ENCODE results near the gene QTRT2. TPM values are rescaled to one million over a fixed set of nuclear protein-coding genes. Genes with fewer than 3 reads are reported as not detected.

QTRT2 gene
- total and polyA plus RNA-seq, 11 donors: 2.0 to 12.2 (median 5.7) TPM

DNA sequence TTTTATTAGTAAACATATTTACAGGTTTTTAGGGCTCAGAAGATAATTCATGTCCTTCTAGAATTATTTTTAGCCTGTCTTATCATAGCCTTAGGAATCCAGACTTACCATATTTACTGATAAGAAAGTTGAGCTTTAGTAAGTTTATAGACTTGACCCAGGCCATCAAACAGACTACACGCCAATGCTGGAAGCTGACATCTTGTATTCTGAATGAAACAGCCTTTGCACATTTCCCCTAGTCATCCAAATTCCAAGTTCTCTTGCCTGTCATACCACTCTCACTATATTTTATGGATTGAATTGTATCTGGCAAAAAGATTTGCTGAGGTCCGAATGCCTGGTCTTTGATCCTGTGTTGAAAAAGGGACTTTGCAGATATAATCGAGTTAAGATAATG lies 63.7 kb downstream of the QTRT2 start:
- no peaks in the 10 kb centered on the region for H3K27me3 ChIP-seq
- H3K4me1 ChIP-seq: peaks cover 0 to 22% (median 7%) of the 10 kb centered on the region in 12 donors
- no peaks in the 10 kb centered on the region for H3K36me3 ChIP-seq
- ATAC-seq: no peak
- H3K4me3 ChIP-seq: no peak overlapping the region
- no peak for TF ChIP-seq POLR2A (IDR thresholded peaks at IDR 0.05)
- TF ChIP-seq, protein P1, sequence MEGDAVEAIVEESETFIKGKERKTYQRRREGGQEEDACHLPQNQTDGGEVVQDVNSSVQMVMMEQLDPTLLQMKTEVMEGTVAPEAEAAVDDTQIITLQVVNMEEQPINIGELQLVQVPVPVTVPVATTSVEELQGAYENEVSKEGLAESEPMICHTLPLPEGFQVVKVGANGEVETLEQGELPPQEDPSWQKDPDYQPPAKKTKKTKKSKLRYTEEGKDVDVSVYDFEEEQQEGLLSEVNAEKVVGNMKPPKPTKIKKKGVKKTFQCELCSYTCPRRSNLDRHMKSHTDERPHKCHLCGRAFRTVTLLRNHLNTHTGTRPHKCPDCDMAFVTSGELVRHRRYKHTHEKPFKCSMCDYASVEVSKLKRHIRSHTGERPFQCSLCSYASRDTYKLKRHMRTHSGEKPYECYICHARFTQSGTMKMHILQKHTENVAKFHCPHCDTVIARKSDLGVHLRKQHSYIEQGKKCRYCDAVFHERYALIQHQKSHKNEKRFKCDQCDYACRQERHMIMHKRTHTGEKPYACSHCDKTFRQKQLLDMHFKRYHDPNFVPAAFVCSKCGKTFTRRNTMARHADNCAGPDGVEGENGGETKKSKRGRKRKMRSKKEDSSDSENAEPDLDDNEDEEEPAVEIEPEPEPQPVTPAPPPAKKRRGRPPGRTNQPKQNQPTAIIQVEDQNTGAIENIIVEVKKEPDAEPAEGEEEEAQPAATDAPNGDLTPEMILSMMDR (IDR thresholded peaks at IDR 0.05): no peak
- no peak overlapping the region for H3K27ac ChIP-seq
- DNase-seq: no peak
- 75 to 88% (median 80%) methylated on average over 3 of the region's 3 CpGs for whole genome bisulfite sequencing, 4 donors
- intact Hi-C loops (cut with DNase I): no loop called here
- no peaks in the 10 kb centered on the region for H3K9me3 ChIP-seq

DNA sequence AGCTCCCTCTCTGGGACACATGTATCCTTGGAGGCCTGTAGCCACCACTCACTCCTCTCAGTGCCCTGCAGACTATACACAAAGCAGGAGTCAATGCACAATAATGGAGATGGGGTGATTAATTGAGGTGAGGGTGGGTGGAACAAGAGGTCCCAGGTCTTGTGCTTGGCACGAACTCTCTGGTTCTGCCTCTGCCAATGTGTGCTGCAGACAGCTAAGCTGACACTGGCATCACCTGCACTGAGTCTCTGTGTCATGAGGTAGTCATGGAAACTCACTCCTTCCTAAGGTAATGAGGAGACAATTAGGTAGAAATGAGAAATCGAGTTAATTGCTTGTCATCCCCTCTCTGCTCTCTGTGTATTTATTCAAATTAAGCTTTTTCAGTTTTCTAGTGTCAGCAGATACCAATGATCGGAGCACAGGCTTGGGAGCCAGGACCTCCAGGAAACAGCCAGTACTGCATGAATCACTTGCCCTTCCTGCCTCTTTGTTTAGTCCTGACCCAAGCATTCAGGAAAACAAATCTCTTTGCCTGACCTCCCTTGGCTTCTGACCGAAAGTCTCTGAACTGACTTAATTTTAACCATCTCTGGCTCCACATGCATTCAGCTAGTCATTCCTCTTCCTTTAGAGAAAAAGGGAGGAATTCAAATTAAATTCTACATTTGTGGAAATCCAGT lies 65.6 kb downstream of the QTRT2 start:
- WGBS, 4 donors: 50 to 56% (median 55%) methylated on average over 4 of the region's 4 CpGs
- Histone ChIP-seq H3K36me3 (no peaks in the 10 kb centered on the region), H3K27me3 (no peaks in the 10 kb centered on the region), H3K4me1 (peaks cover 0 to 22% (median 7%) of the 10 kb centered on the region in 12 donors), H3K4me3 (no peak overlapping the region), H3K27ac (peak overlapping the region; percentile 27 to 84 (median 62)), H3K9me3 (no peaks in the 10 kb centered on the region)
- TF ChIP-seq, protein P1 (IDR thresholded peaks at IDR 0.05): no peak
- no peak for TF ChIP-seq POLR2A (IDR thresholded peaks at IDR 0.05)
- intact Hi-C loops (cut with DNase I): loop anchor here in 2 of 10 donors (2.0 kb wide), 2 partner anchors 31 to 65 kb away; partner anchors contain the start of genes CCDC191 (in 1 of the 2) and QTRT2 (in 1 of the 2)
- peak in 2 of 5 donors; percentile 30 to 50 for DNase-seq
- ATAC-seq: peak; percentile 74 to 97 (median 83)

DNA sequence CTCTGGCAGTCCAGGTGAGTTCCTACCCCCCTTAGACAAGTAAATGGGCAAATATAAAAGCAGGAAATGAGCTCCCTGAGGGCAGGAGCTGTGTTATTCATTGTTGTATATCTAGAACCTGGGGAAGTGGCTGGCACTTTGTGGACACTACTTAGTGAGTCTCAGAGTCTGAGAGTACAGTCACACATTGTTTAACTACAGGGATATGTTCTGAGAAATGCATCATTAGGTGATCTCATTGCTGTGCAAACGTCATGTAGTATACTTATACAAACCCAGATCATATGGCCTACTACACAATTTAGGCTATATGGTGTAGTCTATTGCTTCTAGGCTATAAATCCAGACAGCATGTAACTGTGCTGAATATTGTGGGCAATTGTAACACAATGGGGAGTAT lies 69.9 kb downstream of the QTRT2 start:
- Histone ChIP-seq H3K4me3 (no peak overlapping the region), H3K27ac (no peak overlapping the region), H3K4me1 (peaks cover 0 to 20% (median 7%) of the 10 kb centered on the region in 12 donors), H3K9me3 (no peaks in the 10 kb centered on the region), H3K27me3 (no peaks in the 10 kb centered on the region), H3K36me3 (no peaks in the 10 kb centered on the region)
- intact Hi-C loops (cut with DNase I): no loop called here
- 78 to 85% (median 78%) methylated on average over 1 of the region's 1 CpG for WGBS, 4 donors
- ATAC-seq (no peak), DNase-seq (no peak)
- TF ChIP-seq, protein P1 (IDR thresholded peaks at IDR 0.05): no peak
- TF ChIP-seq POLR2A (IDR thresholded peaks at IDR 0.05): no peak

GRCh38 chr3:114127517-114127916 lies 71.0 kb downstream of the QTRT2 start:
- 83 to 88% (median 87%) methylated on average over 3 of the region's 3 CpGs for WGBS, 4 donors
- no peak for TF ChIP-seq POLR2A (IDR thresholded peaks at IDR 0.05)
- intact Hi-C loops (cut with DNase I): no loop called here
- DNase-seq: no peak
- no peak for ATAC-seq
- H3K9me3 ChIP-seq: no peaks in the 10 kb centered on the region
- H3K4me3 ChIP-seq: no peak overlapping the region
- H3K4me1 ChIP-seq: peaks cover 0 to 9% (median 3%) of the 10 kb centered on the region in 12 donors
- H3K27me3 ChIP-seq: no peaks in the 10 kb centered on the region
- H3K27ac ChIP-seq: no peak overlapping the region
- no peaks in the 10 kb centered on the region for H3K36me3 ChIP-seq
